ENCODE data around the gene GLUD1. TPM values are rescaled to one million over a fixed set of nuclear protein-coding genes. Genes with fewer than 3 reads are reported as not detected.
"Not testable (repeated sequence)": the region's sequence is repeated elsewhere in the genome, so short reads cannot be mapped to it uniquely, and the experiment has no call there.

GLUD1 gene
- total RNA-seq, 3 donors from 2014 or later (not counting 1 experiment from before 2014, with no cell fraction given): 102 to 115 (median 112) TPM

- H3K4me1 Mint-ChIP-seq; intact Hi-C loops (cut with micrococcal nuclease); H3K9me3 Mint-ChIP-seq; H3K4me3 Mint-ChIP-seq; H3K36me3 ChIP-seq (ENCODE audit: control insufficient read depth, insufficient read depth, low read length); H3K9me3 ChIP-seq (ENCODE audit: control insufficient read depth, insufficient read depth, low read length); DNase-seq; H3K4me3 ChIP-seq (ENCODE audit: low read length); H3K27me3 Mint-ChIP-seq (ENCODE audit: low read depth in 2 of 2); H3K36me3 Mint-ChIP-seq; H3K27ac Mint-ChIP-seq; ATAC-seq; H3K27ac ChIP-seq (ENCODE audit: low read length); H3K4me1 ChIP-seq (ENCODE audit: control insufficient read depth, insufficient read depth, low read length); H3K27me3 ChIP-seq (ENCODE audit: control insufficient read depth, insufficient read depth, low read length): not testable (repeated sequence)
- WGBS (ENCODE audit: insufficient coverage): no CpG with 5 or more reads among the region's 3 CpGs
Measured at GRCh38 chr10:87127607-87128156, 33.0 kb upstream of the GLUD1 start.

GRCh38 chr10:87127048-87127447, 32.4 kb upstream of the GLUD1 start:
- H3K27ac Mint-ChIP-seq; H3K4me3 ChIP-seq (ENCODE audit: low read length); H3K36me3 Mint-ChIP-seq; ATAC-seq; H3K27me3 ChIP-seq (ENCODE audit: control insufficient read depth, insufficient read depth, low read length); intact Hi-C loops (cut with micrococcal nuclease); H3K36me3 ChIP-seq (ENCODE audit: control insufficient read depth, insufficient read depth, low read length); H3K4me1 ChIP-seq (ENCODE audit: control insufficient read depth, insufficient read depth, low read length); DNase-seq; H3K27me3 Mint-ChIP-seq (ENCODE audit: low read depth in 2 of 2); H3K27ac ChIP-seq (ENCODE audit: low read length); H3K4me3 Mint-ChIP-seq; H3K9me3 ChIP-seq (ENCODE audit: control insufficient read depth, insufficient read depth, low read length); H3K9me3 Mint-ChIP-seq; H3K4me1 Mint-ChIP-seq: not testable (repeated sequence)
- WGBS (ENCODE audit: insufficient coverage): no CpG with 5 or more reads among the region's 2 CpGs

- H3K4me1 ChIP-seq (ENCODE audit: control insufficient read depth, insufficient read depth, low read length); H3K36me3 ChIP-seq (ENCODE audit: control insufficient read depth, insufficient read depth, low read length); ATAC-seq; H3K27ac Mint-ChIP-seq; H3K27ac ChIP-seq (ENCODE audit: low read length); H3K4me3 ChIP-seq (ENCODE audit: low read length); H3K4me1 Mint-ChIP-seq; H3K36me3 Mint-ChIP-seq; H3K4me3 Mint-ChIP-seq; H3K9me3 Mint-ChIP-seq; H3K27me3 ChIP-seq (ENCODE audit: control insufficient read depth, insufficient read depth, low read length); H3K27me3 Mint-ChIP-seq (ENCODE audit: low read depth in 2 of 2); DNase-seq; intact Hi-C loops (cut with micrococcal nuclease); H3K9me3 ChIP-seq (ENCODE audit: control insufficient read depth, insufficient read depth, low read length): not testable (repeated sequence)
- no CpG with 5 or more reads among the region's 4 CpGs for WGBS (ENCODE audit: insufficient coverage)
Measured at GRCh38 chr10:87123351-87123750, 28.7 kb upstream of the GLUD1 start.

GRCh38 chr10:87119029-87119428, 24.4 kb upstream of the GLUD1 start:
- H3K27me3 ChIP-seq (ENCODE audit: control insufficient read depth, insufficient read depth, low read length); H3K27ac ChIP-seq (ENCODE audit: low read length); H3K4me3 ChIP-seq (ENCODE audit: low read length); H3K9me3 ChIP-seq (ENCODE audit: control insufficient read depth, insufficient read depth, low read length); H3K4me3 Mint-ChIP-seq; H3K27me3 Mint-ChIP-seq (ENCODE audit: low read depth in 2 of 2); H3K36me3 Mint-ChIP-seq; H3K36me3 ChIP-seq (ENCODE audit: control insufficient read depth, insufficient read depth, low read length); DNase-seq; ATAC-seq; H3K9me3 Mint-ChIP-seq; H3K4me1 ChIP-seq (ENCODE audit: control insufficient read depth, insufficient read depth, low read length); intact Hi-C loops (cut with micrococcal nuclease); H3K27ac Mint-ChIP-seq: not testable (repeated sequence)
- H3K4me1 Mint-ChIP-seq: peaks cover 0 to 15% of the 10 kb centered on the region in 2 donors
- no CpG with 5 or more reads among the region's 1 CpG for WGBS (ENCODE audit: insufficient coverage)

- H3K27ac ChIP-seq (ENCODE audit: low read length); H3K27me3 ChIP-seq (ENCODE audit: control insufficient read depth, insufficient read depth, low read length); H3K27me3 Mint-ChIP-seq (ENCODE audit: low read depth in 2 of 2); H3K36me3 Mint-ChIP-seq; intact Hi-C loops (cut with micrococcal nuclease); H3K4me3 ChIP-seq (ENCODE audit: low read length); H3K4me1 ChIP-seq (ENCODE audit: control insufficient read depth, insufficient read depth, low read length); ATAC-seq; H3K36me3 ChIP-seq (ENCODE audit: control insufficient read depth, insufficient read depth, low read length); H3K27ac Mint-ChIP-seq; H3K9me3 ChIP-seq (ENCODE audit: control insufficient read depth, insufficient read depth, low read length); H3K4me3 Mint-ChIP-seq; H3K9me3 Mint-ChIP-seq; DNase-seq: not testable (repeated sequence)
- whole genome bisulfite sequencing (ENCODE audit: insufficient coverage): no CpG with 5 or more reads among the region's 1 CpG
- peaks cover 0 to 15% of the 10 kb centered on the region in 2 donors for H3K4me1 Mint-ChIP-seq
Measured at GRCh38 chr10:87118122-87118521, 23.5 kb upstream of the GLUD1 start.
